Measurements from ENCODE around the gene CLEC1B. TPM values are rescaled to one million over a fixed set of nuclear protein-coding genes. Genes with fewer than 3 reads are reported as not detected.
"Not testable (repeated sequence)": the region's sequence is repeated elsewhere in the genome, so short reads cannot be mapped to it uniquely, and the experiment has no call there.

The CLEC1B gene
- total RNA-seq, 1 donor from 2014 or later = not detected

GRCh38 chr12:9961106-9961505 is 37.8 kb downstream of the CLEC1B start:
- Mint-ChIP-seq H3K36me3 (ENCODE audit: low read depth) (no peaks in the 10 kb centered on the region), H3K9me3 (no peaks in the 10 kb centered on the region), H3K27ac (no peak overlapping the region), H3K4me1 (peaks cover 34% of the 10 kb centered on the region), H3K4me3 (no peak overlapping the region), H3K27me3 (no peaks in the 10 kb centered on the region)
- no peak for DNase-seq
- intact Hi-C loops (cut with micrococcal nuclease) = no loop called here

GRCh38 chr12:9960590-9960989 is 38.3 kb downstream of the CLEC1B start:
- Mint-ChIP-seq H3K27me3 (no peaks in the 10 kb centered on the region), H3K27ac (no peak overlapping the region), H3K9me3 (no peaks in the 10 kb centered on the region), H3K4me3 (no peak overlapping the region), H3K36me3 (ENCODE audit: low read depth) (no peaks in the 10 kb centered on the region), H3K4me1 (peaks cover 39% of the 10 kb centered on the region)
- DNase-seq = no peak
- intact Hi-C loops (cut with micrococcal nuclease) = no loop called here

DNA sequence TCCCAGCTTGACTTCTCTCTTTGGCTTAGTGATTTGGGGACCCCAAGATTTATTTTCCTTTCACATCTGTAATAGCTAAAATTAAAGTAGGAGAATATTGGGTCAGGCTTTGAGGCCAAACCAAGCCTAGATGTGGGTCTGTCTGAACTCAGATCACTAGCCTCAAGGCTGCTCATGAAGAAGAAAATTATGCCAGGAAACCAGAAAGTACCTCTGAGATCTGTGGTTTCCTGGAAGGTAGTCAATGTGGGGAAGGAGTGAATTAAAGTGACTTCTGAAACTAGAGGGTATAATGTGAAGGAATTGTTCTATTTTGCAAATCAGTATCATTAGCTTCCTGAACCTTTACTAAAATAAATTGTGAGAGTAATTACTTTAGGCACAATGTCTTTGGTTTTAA is 41.1 kb downstream of the CLEC1B start:
- Mint-ChIP-seq H3K9me3 (no peaks in the 10 kb centered on the region), H3K4me1 (peaks cover 39% of the 10 kb centered on the region), H3K36me3 (ENCODE audit: low read depth) (no peaks in the 10 kb centered on the region), H3K4me3 (peak overlapping the region; percentile 35), H3K27me3 (no peaks in the 10 kb centered on the region), H3K27ac (no peak overlapping the region)
- intact Hi-C loops (cut with micrococcal nuclease) = no loop called here
- peak; percentile 69 for DNase-seq

DNA sequence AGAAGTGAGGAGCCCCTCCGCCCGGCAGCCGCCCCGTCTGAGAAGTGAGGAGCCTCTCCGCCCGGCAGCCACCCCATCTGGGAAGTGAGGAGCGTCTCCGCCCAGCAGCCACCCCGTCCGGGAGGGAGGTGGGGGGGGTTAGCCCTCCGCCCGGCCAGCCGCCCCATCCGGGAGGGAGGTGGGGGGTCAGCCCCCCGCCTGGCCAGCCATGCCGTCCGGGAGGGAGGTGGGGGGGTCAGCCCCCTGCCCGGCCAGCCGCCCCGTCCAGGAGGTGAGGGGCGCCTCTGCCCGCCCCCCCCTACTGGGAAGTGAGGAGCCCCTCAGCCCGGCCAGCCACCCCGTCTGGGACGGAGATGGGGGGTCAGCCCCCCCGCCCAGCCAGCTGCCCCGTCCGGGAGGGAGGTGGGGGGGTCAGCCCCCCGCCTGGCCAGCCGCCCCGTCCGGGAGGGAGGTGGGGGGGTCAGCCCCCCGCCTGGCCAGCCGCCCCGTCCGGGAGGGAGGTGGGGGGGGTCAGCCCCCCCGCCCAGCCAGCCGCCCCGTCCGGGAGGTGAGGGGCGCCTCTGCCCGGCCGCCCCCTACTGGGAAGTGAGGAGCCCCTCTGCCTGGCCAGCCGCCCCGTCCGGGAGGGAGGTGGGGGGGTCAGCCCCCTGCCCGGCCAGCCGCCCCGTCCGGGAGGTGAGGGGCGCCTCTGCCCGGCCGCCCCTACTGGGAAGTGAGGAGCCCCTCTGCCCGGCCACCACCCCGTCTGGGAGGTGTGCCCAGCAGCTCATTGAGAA is 45.8 kb downstream of the CLEC1B start:
- H3K27me3 Mint-ChIP-seq; H3K27ac Mint-ChIP-seq; H3K9me3 Mint-ChIP-seq; DNase-seq; intact Hi-C loops (cut with micrococcal nuclease); H3K4me3 Mint-ChIP-seq; H3K36me3 Mint-ChIP-seq (ENCODE audit: low read depth): not testable (repeated sequence)
- H3K4me1 Mint-ChIP-seq = peaks cover 53% of the 10 kb centered on the region

- intact Hi-C loops (cut with micrococcal nuclease) = loop anchor here (2.0 kb wide), 1 partner anchor 82 kb away; the partner anchor contains the start of gene CLEC2B
- peak; percentile 85 for DNase-seq
- no peaks in the 10 kb centered on the region for H3K27me3 Mint-ChIP-seq
- H3K9me3 Mint-ChIP-seq = no peaks in the 10 kb centered on the region
- peak overlapping the region; percentile 74 for H3K4me3 Mint-ChIP-seq
- peak overlapping the region; percentile 71 for H3K27ac Mint-ChIP-seq
- no peaks in the 10 kb centered on the region for H3K36me3 Mint-ChIP-seq (ENCODE audit: low read depth)
- peaks cover 50% of the 10 kb centered on the region for H3K4me1 Mint-ChIP-seq
These were observed 47.8 kb downstream of the CLEC1B start for GRCh38 chr12:9951026-9951675.

GRCh38 chr12:9948606-9949296 is 50.2 kb downstream of the CLEC1B start:
- peak overlapping the region; percentile 27 for H3K4me3 Mint-ChIP-seq
- H3K27me3 Mint-ChIP-seq = no peaks in the 10 kb centered on the region
- H3K36me3 Mint-ChIP-seq (ENCODE audit: low read depth) = no peaks in the 10 kb centered on the region
- H3K9me3 Mint-ChIP-seq = no peaks in the 10 kb centered on the region
- H3K4me1 Mint-ChIP-seq = peaks cover 52% of the 10 kb centered on the region
- peak; percentile 78 for DNase-seq
- H3K27ac Mint-ChIP-seq = peak overlapping the region; percentile 52
- intact Hi-C loops (cut with micrococcal nuclease) = loop anchor here (2.0 kb wide), 2 partner anchors 206 to 266 kb away; no protein-coding TSS in a partner anchor

DNA sequence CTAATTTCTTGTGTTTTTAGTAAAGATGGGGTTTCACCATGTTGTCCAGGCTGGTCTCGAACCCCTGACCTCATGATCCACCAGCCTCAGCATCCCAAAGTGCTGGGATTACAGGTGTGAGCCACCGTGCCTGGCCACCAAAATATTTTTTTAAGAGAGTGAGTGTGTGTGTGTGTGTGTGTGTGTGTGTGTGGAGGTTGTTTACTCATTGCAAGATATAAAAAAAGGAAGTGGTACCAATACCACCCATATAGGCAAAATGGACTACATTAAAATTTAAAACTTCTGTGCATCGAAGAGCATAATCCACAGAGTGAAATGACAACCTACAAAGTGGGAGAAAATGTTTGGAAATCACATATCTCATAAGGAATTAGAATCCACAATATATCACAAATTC is 51.2 kb downstream of the CLEC1B start:
- intact Hi-C loops (cut with micrococcal nuclease) = loop anchor here (2.0 kb wide), 2 partner anchors 205 to 267 kb away; no protein-coding TSS in a partner anchor
- H3K27me3 Mint-ChIP-seq = peaks cover 2% of the 10 kb centered on the region
- no peak for DNase-seq
- H3K4me3 Mint-ChIP-seq = no peak overlapping the region
- H3K9me3 Mint-ChIP-seq = no peaks in the 10 kb centered on the region
- H3K4me1 Mint-ChIP-seq = peaks cover 55% of the 10 kb centered on the region
- no peaks in the 10 kb centered on the region for H3K36me3 Mint-ChIP-seq (ENCODE audit: low read depth)
- H3K27ac Mint-ChIP-seq = no peak overlapping the region

- H3K27ac Mint-ChIP-seq = no peak overlapping the region
- peak overlapping the region; percentile 23 for H3K4me3 Mint-ChIP-seq
- no peaks in the 10 kb centered on the region for H3K9me3 Mint-ChIP-seq
- H3K4me1 Mint-ChIP-seq = peaks cover 49% of the 10 kb centered on the region
- no peaks in the 10 kb centered on the region for H3K36me3 Mint-ChIP-seq (ENCODE audit: low read depth)
- H3K27me3 Mint-ChIP-seq = peaks cover 23% of the 10 kb centered on the region
- no peak for DNase-seq
- intact Hi-C loops (cut with micrococcal nuclease) = loop anchor here (5.0 kb wide), 3 partner anchors 68 to 198 kb away; partner anchors contain the start of gene CLEC12B
These were observed 54.5 kb downstream of the CLEC1B start for GRCh38 chr12:9944391-9944790.

DNA sequence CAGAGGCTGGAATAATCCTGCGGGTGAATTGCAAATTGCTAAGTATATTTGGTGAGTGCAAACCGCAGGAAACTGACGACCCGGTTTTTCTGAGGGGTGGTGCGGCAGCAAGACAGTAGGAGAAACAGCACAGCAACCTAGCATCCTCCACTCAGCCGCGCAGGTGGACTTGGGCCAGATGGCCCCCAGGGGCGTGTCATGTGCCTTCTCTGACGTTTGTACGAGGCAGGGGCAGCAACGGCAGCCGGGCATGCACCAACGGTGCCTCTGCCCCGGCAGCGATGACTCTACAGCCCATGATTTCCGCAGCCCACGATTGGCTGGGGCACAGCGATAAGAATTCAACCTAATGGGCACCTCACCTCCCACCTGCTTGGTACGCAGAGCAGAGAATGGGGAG is 55.7 kb downstream of the CLEC1B start:
- no peaks in the 10 kb centered on the region for H3K9me3 Mint-ChIP-seq
- no peaks in the 10 kb centered on the region for H3K36me3 Mint-ChIP-seq (ENCODE audit: low read depth)
- peak overlapping the region; percentile 84 for H3K4me3 Mint-ChIP-seq
- DNase-seq = peak; percentile 83
- H3K4me1 Mint-ChIP-seq = peaks cover 37% of the 10 kb centered on the region
- intact Hi-C loops (cut with micrococcal nuclease) = loop anchor here (5.0 kb wide), 3 partner anchors 69 to 199 kb away; partner anchors contain the start of gene CLEC12B
- H3K27ac Mint-ChIP-seq = peak overlapping the region; percentile 75
- peaks cover 28% of the 10 kb centered on the region for H3K27me3 Mint-ChIP-seq

Other genes with a start within 250 kb of the CLEC1B start
- 106 and 111 TPM in 2 replicates for gene CD69, start 238.2 kb downstream of the CLEC1B start, total RNA-seq
- gene KLRF1, start 171.6 kb downstream of the CLEC1B start, total RNA-seq = not detected in 2 replicates
- gene CLEC2B, start 129.8 kb downstream of the CLEC1B start, total RNA-seq = 13.0 and 13.1 TPM in 2 replicates
- not detected in 2 replicates for gene KLRF2, start 117.6 kb downstream of the CLEC1B start, total RNA-seq
- gene CLEC2A, start 66.8 kb downstream of the CLEC1B start, total RNA-seq = not detected in 2 replicates
- 0.28 TPM in 1 of 2 replicates, not detected in the other for gene CLEC12A, start 27.7 kb downstream of the CLEC1B start, total RNA-seq
- gene CLEC12B, start 11.5 kb upstream of the CLEC1B start, total RNA-seq = not detected in 2 replicates
- gene CLEC9A, start 31.6 kb upstream of the CLEC1B start, total RNA-seq = not detected in 2 replicates
- not detected in 2 replicates for gene CLEC1A, start 99.9 kb upstream of the CLEC1B start, total RNA-seq
- not detected in 2 replicates for gene CLEC7A, start 131.1 kb upstream of the CLEC1B start, total RNA-seq
- not detected in 2 replicates for gene OLR1, start 173.0 kb upstream of the CLEC1B start, total RNA-seq
- gene TMEM52B, start 179.9 kb upstream of the CLEC1B start, total RNA-seq = not detected in 2 replicates
- gene GABARAPL1, start 213.8 kb upstream of the CLEC1B start, total RNA-seq = 1.5 and 2.6 TPM in 2 replicates